ENCODE data around the gene METTL24.

Gene METTL24

GRCh38 chr6:110364364-110365105, 6.4 kb upstream of the METTL24 start:
- Histone ChIP-seq H3K36me3 (ENCODE audit: control insufficient read depth in 1 of 2, insufficient read depth in 2 of 2, low read depth in 1 of 2, low read length in 2 of 2) (no peaks in the 10 kb centered on the region), H2BK12ac (ENCODE audit: low read length in 2 of 2) (no peak overlapping the region), H3K23ac (ENCODE audit: low read length in 2 of 2) (no peak overlapping the region), H2AK5ac (ENCODE audit: low read length, severe bottlenecking) (no peak overlapping the region), H3K27ac (ENCODE audit: low read length, poor library complexity, severe bottlenecking) (no peak overlapping the region), H3K4ac (ENCODE audit: low read depth in 1 of 2, low read length in 2 of 2) (no peak overlapping the region), H3K9ac (ENCODE audit: low read length) (no peak overlapping the region), H3K27me3 (ENCODE audit: control insufficient read depth in 1 of 2, insufficient read depth in 1 of 2, low read length in 2 of 2) (peaks cover 62 to 77% of the 10 kb centered on the region in 2 experiments), H3K18ac (ENCODE audit: low read depth in 1 of 2, low read length in 2 of 2) (no peak overlapping the region), H3K4me2 (ENCODE audit: low read length, poor library complexity, severe bottlenecking) (no peak overlapping the region), H2BK120ac (ENCODE audit: low read depth, low read length) (no peak overlapping the region), H2BK15ac (ENCODE audit: low read depth, poor library complexity, severe bottlenecking) (no peak overlapping the region), H4K91ac (ENCODE audit: low read length) (no peak overlapping the region), H3K79me1 (replicated peaks; ENCODE audit: low read length, poor library complexity, severe bottlenecking) (no peaks in the 10 kb centered on the region), H4K8ac (ENCODE audit: low read length) (no peak overlapping the region), H3K14ac (ENCODE audit: low read length in 2 of 2) (no peak overlapping the region), H3K4me1 (ENCODE audit: control insufficient read depth, insufficient read depth, low read depth, low read length) (no peaks in the 10 kb centered on the region), H2BK5ac (ENCODE audit: low read depth, low read length, poor library complexity, severe bottlenecking) (no peak overlapping the region), H2AFZ (ENCODE audit: low read depth, low read length) (no peak overlapping the region), H3K9me3 (ENCODE audit: control insufficient read depth, low read length) (no peaks in the 10 kb centered on the region), H3K4me3 (ENCODE audit: insufficient read depth in 1 of 2, low read depth in 1 of 2, low read length in 2 of 2) (no peak overlapping the region)
- WGBS: 84% methylated on average over 4 of the region's 5 CpGs
- no peak for DNase-seq

GRCh38 chr6:110363748-110364147, 5.6 kb upstream of the METTL24 start:
- no peaks in the 10 kb centered on the region for H3K9me3 ChIP-seq (ENCODE audit: control insufficient read depth, low read length)
- H3K4me1 ChIP-seq (ENCODE audit: control insufficient read depth, insufficient read depth, low read depth, low read length): no peaks in the 10 kb centered on the region
- no peaks in the 10 kb centered on the region for H3K36me3 ChIP-seq (ENCODE audit: control insufficient read depth in 1 of 2, insufficient read depth in 2 of 2, low read depth in 1 of 2, low read length in 2 of 2)
- no peak overlapping the region for H2BK5ac ChIP-seq (ENCODE audit: low read depth, low read length, poor library complexity, severe bottlenecking)
- 87% methylated on average over 3 of the region's 3 CpGs for WGBS
- no peak overlapping the region for H3K18ac ChIP-seq (ENCODE audit: low read depth in 1 of 2, low read length in 2 of 2)
- H3K4ac ChIP-seq (ENCODE audit: low read depth in 1 of 2, low read length in 2 of 2): no peak overlapping the region
- H2AFZ ChIP-seq (ENCODE audit: low read depth, low read length): no peak overlapping the region
- no peak overlapping the region for H3K4me3 ChIP-seq (ENCODE audit: insufficient read depth in 1 of 2, low read depth in 1 of 2, low read length in 2 of 2)
- H3K4me2 ChIP-seq (ENCODE audit: low read length, poor library complexity, severe bottlenecking): no peak overlapping the region
- no peaks in the 10 kb centered on the region for H3K79me1 ChIP-seq (replicated peaks; ENCODE audit: low read length, poor library complexity, severe bottlenecking)
- no peak overlapping the region for H3K9ac ChIP-seq (ENCODE audit: low read length)
- no peak overlapping the region for H4K91ac ChIP-seq (ENCODE audit: low read length)
- no peak overlapping the region for H2AK5ac ChIP-seq (ENCODE audit: low read length, severe bottlenecking)
- H3K14ac ChIP-seq (ENCODE audit: low read length in 2 of 2): no peak overlapping the region
- H3K27ac ChIP-seq (ENCODE audit: low read length, poor library complexity, severe bottlenecking): no peak overlapping the region
- H2BK15ac ChIP-seq (ENCODE audit: low read depth, poor library complexity, severe bottlenecking): no peak overlapping the region
- H2BK120ac ChIP-seq (ENCODE audit: low read depth, low read length): no peak overlapping the region
- H3K27me3 ChIP-seq (ENCODE audit: control insufficient read depth in 1 of 2, insufficient read depth in 1 of 2, low read length in 2 of 2): peaks cover 65 to 79% of the 10 kb centered on the region in 2 experiments
- no peak overlapping the region for H3K23ac ChIP-seq (ENCODE audit: low read length in 2 of 2)
- H4K8ac ChIP-seq (ENCODE audit: low read length): no peak overlapping the region
- H2BK12ac ChIP-seq (ENCODE audit: low read length in 2 of 2): no peak overlapping the region
- no peak for DNase-seq

DNA sequence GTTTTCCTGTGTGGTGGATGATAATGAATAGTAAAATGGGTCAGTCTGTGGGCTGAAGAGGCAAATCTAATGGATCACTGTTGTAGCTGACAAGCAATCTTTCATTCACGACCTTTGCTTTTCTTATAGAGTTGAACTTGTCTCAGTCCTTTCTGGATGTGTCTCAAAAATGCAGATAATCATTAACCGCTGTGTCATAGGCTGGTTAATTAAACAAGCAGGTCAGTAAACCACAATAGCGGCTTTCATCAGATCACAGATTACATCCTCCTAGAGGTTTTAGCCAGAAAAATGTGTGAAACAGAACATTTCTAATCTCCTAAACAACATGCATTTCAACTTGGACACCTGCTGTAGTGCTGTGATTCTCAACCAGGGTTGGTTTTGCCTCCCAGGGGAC, 2.5 kb upstream of the METTL24 start:
- no peaks in the 10 kb centered on the region for H3K36me3 ChIP-seq (ENCODE audit: control insufficient read depth in 1 of 2, insufficient read depth in 2 of 2, low read depth in 1 of 2, low read length in 2 of 2)
- H3K14ac ChIP-seq (ENCODE audit: low read length in 2 of 2): no peak overlapping the region
- no peak overlapping the region for H2BK12ac ChIP-seq (ENCODE audit: low read length in 2 of 2)
- WGBS: 86% methylated on average over 3 of the region's 3 CpGs
- no peak overlapping the region for H2BK15ac ChIP-seq (ENCODE audit: low read depth, poor library complexity, severe bottlenecking)
- H3K4ac ChIP-seq (ENCODE audit: low read depth in 1 of 2, low read length in 2 of 2): no peak overlapping the region
- no peak overlapping the region for H2BK120ac ChIP-seq (ENCODE audit: low read depth, low read length)
- no peak overlapping the region for H4K91ac ChIP-seq (ENCODE audit: low read length)
- no peaks in the 10 kb centered on the region for H3K79me1 ChIP-seq (replicated peaks; ENCODE audit: low read length, poor library complexity, severe bottlenecking)
- H3K4me2 ChIP-seq (ENCODE audit: low read length, poor library complexity, severe bottlenecking): no peak overlapping the region
- H2AK5ac ChIP-seq (ENCODE audit: low read length, severe bottlenecking): no peak overlapping the region
- H3K4me1 ChIP-seq (ENCODE audit: control insufficient read depth, insufficient read depth, low read depth, low read length): peaks cover 11% of the 10 kb centered on the region
- H3K9ac ChIP-seq (ENCODE audit: low read length): no peak overlapping the region
- no peaks in the 10 kb centered on the region for H3K9me3 ChIP-seq (ENCODE audit: control insufficient read depth, low read length)
- DNase-seq: no peak
- no peak overlapping the region for H3K27ac ChIP-seq (ENCODE audit: low read length, poor library complexity, severe bottlenecking)
- H4K8ac ChIP-seq (ENCODE audit: low read length): no peak overlapping the region
- H2BK5ac ChIP-seq (ENCODE audit: low read depth, low read length, poor library complexity, severe bottlenecking): no peak overlapping the region
- no peak overlapping the region for H3K4me3 ChIP-seq (ENCODE audit: insufficient read depth in 1 of 2, low read depth in 1 of 2, low read length in 2 of 2)
- no peak overlapping the region for H3K23ac ChIP-seq (ENCODE audit: low read length in 2 of 2)
- peaks cover 71 to 82% of the 10 kb centered on the region in 2 experiments for H3K27me3 ChIP-seq (ENCODE audit: control insufficient read depth in 1 of 2, insufficient read depth in 1 of 2, low read length in 2 of 2)
- H3K18ac ChIP-seq (ENCODE audit: low read depth in 1 of 2, low read length in 2 of 2): no peak overlapping the region
- no peak overlapping the region for H2AFZ ChIP-seq (ENCODE audit: low read depth, low read length)

DNA sequence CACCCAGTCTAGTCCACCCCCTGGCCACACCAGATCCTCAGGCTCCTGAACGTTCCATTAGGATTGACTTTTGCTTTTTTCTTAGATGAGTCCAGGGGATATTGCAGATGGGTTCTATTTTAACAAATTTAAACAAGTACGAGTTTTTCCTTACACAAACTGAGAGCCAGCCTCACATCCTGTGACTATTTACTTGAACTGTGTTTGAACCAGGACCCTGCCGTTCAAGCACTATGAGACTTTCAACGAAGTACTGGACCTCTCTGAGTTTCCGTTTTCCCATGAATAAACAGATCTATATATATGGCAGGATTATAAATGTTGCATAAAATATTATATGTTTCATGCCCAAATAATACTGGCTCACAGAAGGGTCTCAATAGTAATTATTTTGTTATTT, 1.4 kb upstream of the METTL24 start:
- H3K9me3 ChIP-seq (ENCODE audit: control insufficient read depth, low read length): no peaks in the 10 kb centered on the region
- no peak overlapping the region for H2BK12ac ChIP-seq (ENCODE audit: low read length in 2 of 2)
- H3K4me2 ChIP-seq (ENCODE audit: low read length, poor library complexity, severe bottlenecking): no peak overlapping the region
- H3K23ac ChIP-seq (ENCODE audit: low read length in 2 of 2): no peak overlapping the region
- no peak overlapping the region for H3K4ac ChIP-seq (ENCODE audit: low read depth in 1 of 2, low read length in 2 of 2)
- H3K4me1 ChIP-seq (ENCODE audit: control insufficient read depth, insufficient read depth, low read depth, low read length): peaks cover 11% of the 10 kb centered on the region
- H3K4me3 ChIP-seq (ENCODE audit: insufficient read depth in 1 of 2, low read depth in 1 of 2, low read length in 2 of 2): no peak overlapping the region
- no peaks in the 10 kb centered on the region for H3K36me3 ChIP-seq (ENCODE audit: control insufficient read depth in 1 of 2, insufficient read depth in 2 of 2, low read depth in 1 of 2, low read length in 2 of 2)
- H3K27me3 ChIP-seq (ENCODE audit: control insufficient read depth in 1 of 2, insufficient read depth in 1 of 2, low read length in 2 of 2): peaks cover 64 to 71% of the 10 kb centered on the region in 2 experiments
- no peaks in the 10 kb centered on the region for H3K79me1 ChIP-seq (replicated peaks; ENCODE audit: low read length, poor library complexity, severe bottlenecking)
- H4K8ac ChIP-seq (ENCODE audit: low read length): no peak overlapping the region
- no peak overlapping the region for H3K18ac ChIP-seq (ENCODE audit: low read depth in 1 of 2, low read length in 2 of 2)
- WGBS: 25% methylated on average over 2 of the region's 5 CpGs
- H3K27ac ChIP-seq (ENCODE audit: low read length, poor library complexity, severe bottlenecking): no peak overlapping the region
- no peak overlapping the region for H3K9ac ChIP-seq (ENCODE audit: low read length)
- H2BK15ac ChIP-seq (ENCODE audit: low read depth, poor library complexity, severe bottlenecking): no peak overlapping the region
- no peak overlapping the region for H2BK120ac ChIP-seq (ENCODE audit: low read depth, low read length)
- H2AFZ ChIP-seq (ENCODE audit: low read depth, low read length): no peak overlapping the region
- no peak overlapping the region for H4K91ac ChIP-seq (ENCODE audit: low read length)
- no peak overlapping the region for H2BK5ac ChIP-seq (ENCODE audit: low read depth, low read length, poor library complexity, severe bottlenecking)
- no peak for DNase-seq
- H3K14ac ChIP-seq (ENCODE audit: low read length in 2 of 2): no peak overlapping the region
- H2AK5ac ChIP-seq (ENCODE audit: low read length, severe bottlenecking): no peak overlapping the region

All from mesenchymal stem cell (in vitro differentiated cells and primary cell).